SK-N-SH (cell line): ENCODE data around the gene TTC5. TPM values are rescaled to one million over a fixed set of nuclear protein-coding genes. Genes with fewer than 3 reads are reported as not detected.

Experiments
- CTCF ChIA-PET: fragments of 300-600, 350-600 bp; formaldehyde crosslinking; extraction: SDS; loops from one replicate; lab custom pipeline; 2021; lab: Yijun Ruan, JAX
- POLR2A ChIA-PET: fragments of 350-600 bp; sonication (Branson Sonifier 250); formaldehyde crosslinking; extraction: SDS; loops from one replicate; lab custom pipeline; 2020; ENCODE audit warnings: antibody characterized with exemption, inconsistent platforms; lab: Yijun Ruan, JAX
- DNase-seq: peaks from one replicate; pipeline ENCODE4 v3.0.0; 2012
- H2AFZ ChIP-seq: fragments of 200-600 bp; sonication (generic); 2 replicates; pipeline ENCODE4 v1.8.1; 2016; ENCODE audit warnings: antibody characterized with exemption, mild to moderate bottlenecking, low read depth
- H3F3A ChIP-seq: fragments of 200-600 bp; sonication (generic); replicated peaks from 2 replicates; pipeline ENCODE3; 2016; ENCODE audit warnings: antibody characterized with exemption, mild to moderate bottlenecking; ENCODE audit not compliant: insufficient read depth
- H3K27ac ChIP-seq, 2 experiments: fragments of 200-500 bp in 1 of 2; fragments of 200-600 bp in 1 of 2; sonication (Bioruptor generic) in 1 of 2; sonication (generic), shearing (Covaris generic) in 1 of 2; 2 replicates each; pipeline versions ENCODE4 v1.5.1 to v1.6.1; 2014 to 2016; ENCODE audit warnings: low read depth in 2 of 2, inconsistent platforms in 1 of 2, low read length in 1 of 2, mild to moderate bottlenecking in 1 of 2, mixed read lengths in 1 of 2
- H3K27me3 ChIP-seq: fragments of 200-600 bp; sonication (generic), shearing (Covaris generic); 2 replicates; pipeline ENCODE4 v1.6.1; 2016; ENCODE audit warnings: mixed run types; ENCODE audit not compliant: insufficient read depth
- H3K36me3 ChIP-seq, 2 experiments: fragments of 200-500 bp in 1 of 2; fragments of 200-600 bp in 1 of 2; sonication (Bioruptor generic) in 1 of 2; sonication (generic) in 1 of 2; replicated peaks in 1 of 2; 2 replicates each; pipeline versions ENCODE3 to v1.5.1; 2014 to 2016; ENCODE audit warnings: low read length in 1 of 2, mild to moderate bottlenecking in 1 of 2; ENCODE audit not compliant: insufficient read depth in 2 of 2, control insufficient read depth in 1 of 2
- H3K4me1 ChIP-seq, 2 experiments: fragments of 200-500 bp in 1 of 2; fragments of 200-600 bp in 1 of 2; sonication (Bioruptor generic) in 1 of 2; sonication (generic), shearing (Covaris generic) in 1 of 2; 2 replicates each; pipeline versions ENCODE4 v1.5.1 to v1.6.1; 2014 to 2016; ENCODE audit warnings: low read depth in 1 of 2, low read length in 1 of 2, mixed run types in 1 of 2; ENCODE audit not compliant: insufficient read depth in 2 of 2, control insufficient read depth in 1 of 2
- H3K4me2 ChIP-seq: fragments of 200-600 bp; sonication (generic), shearing (Covaris generic); 2 replicates; pipeline ENCODE4 v1.6.1; 2017; ENCODE audit warnings: mixed run types
- H3K4me3 ChIP-seq, 2 experiments: fragments of 200-500 bp in 1 of 2; fragments of 200-600 bp in 1 of 2; sonication (Bioruptor generic) in 1 of 2; sonication (generic), shearing (Covaris generic) in 1 of 2; 2 replicates each; pipeline versions ENCODE4 v1.5.1 to v1.8.1; 2014 to 2016; ENCODE audit warnings: low read depth in 2 of 2, inconsistent platforms in 1 of 2, low read length in 1 of 2, mild to moderate bottlenecking in 1 of 2, mixed read lengths in 1 of 2, moderate library complexity in 1 of 2
- H3K79me2 ChIP-seq: fragments of 200-600 bp; sonication (generic); 2 replicates; pipeline ENCODE4 v1.8.1; 2017; ENCODE audit warnings: mild to moderate bottlenecking; ENCODE audit not compliant: insufficient read depth
- H3K9ac ChIP-seq: fragments of 200-600 bp; sonication (generic); 2 replicates; pipeline ENCODE4 v1.6.1; 2017; ENCODE audit warnings: mixed run types
- H3K9me2 ChIP-seq: fragments of 200-600 bp; sonication (generic); 2 replicates; pipeline ENCODE4 v1.6.1; 2017; ENCODE audit warnings: mixed run types
- H3K9me3 ChIP-seq: fragments of 200-600 bp; sonication (generic); 2 replicates; pipeline ENCODE4 v1.6.1; 2017; ENCODE audit warnings: mixed run types, mild to moderate bottlenecking, moderate library complexity
- H4K20me1 ChIP-seq: fragments of 200-600 bp; sonication (generic); 2 replicates; pipeline ENCODE4 v1.6.1; 2017; ENCODE audit warnings: mild to moderate bottlenecking, mixed run types; ENCODE audit not compliant: insufficient read depth
- CHD2 ChIP-seq: fragments of 150-350 bp; IDR thresholded peaks from 2 replicates; pipeline ENCODE4 v1.6.1; 2018; ENCODE audit warnings: low read length; ENCODE audit not compliant: partially characterized antibody
- CTCF ChIP-seq: fragments of 200-600 bp; sonication (generic); IDR thresholded peaks from 2 replicates; pipeline ENCODE4 v1.6.1; 2017; ENCODE audit warnings: antibody characterized with exemption, mild to moderate bottlenecking, moderate library complexity
- ELF1 ChIP-seq: IDR thresholded peaks from 2 replicates; pipeline ENCODE4 v1.4.0; 2012
- EP300 ChIP-seq, 2 experiments: IDR thresholded peaks; 2 replicates each; pipeline versions ENCODE4 v1.4.0 to v1.6.1; 2012; ENCODE audit warnings: borderline replicate concordance in 1 of 2, low read depth in 1 of 2, low read length in 1 of 2
- EZH2phosphoT487 ChIP-seq: fragments of 200-600 bp; sonication (generic); IDR thresholded peaks from 2 replicates; pipeline ENCODE4 v1.6.1; 2017; ENCODE audit warnings: low read depth, mixed run types, mild to moderate bottlenecking, antibody characterized with exemption, moderate library complexity, borderline replicate concordance
- FOSL2 ChIP-seq: IDR thresholded peaks from 2 replicates; pipeline ENCODE4 v1.4.0; 2012; ENCODE audit warnings: low read depth, mild to moderate bottlenecking, moderate library complexity, borderline replicate concordance
- GATA2 ChIP-seq: sonication (generic); formaldehyde crosslinking; IDR thresholded peaks from 2 replicates; pipeline ENCODE4 v1.5.0; 2020; ENCODE audit warnings: mild to moderate bottlenecking, missing genetic modification reagents
- JUND ChIP-seq: IDR thresholded peaks from 2 replicates; pipeline ENCODE4 v1.4.0; 2012
- MXI1 ChIP-seq: IDR thresholded peaks from 2 replicates; pipeline ENCODE4 v1.6.1; 2012; ENCODE audit warnings: mild to moderate bottlenecking, low read depth, low read length, improper control_type of control experiment
- POLR2AphosphoS5 ChIP-seq: IDR thresholded peaks from 2 replicates; pipeline ENCODE4 v1.6.1; 2012; ENCODE audit warnings: low read depth, low read length
- RAD21 ChIP-seq: IDR thresholded peaks from 2 replicates; pipeline ENCODE4 v1.6.1; 2012; ENCODE audit warnings: mild to moderate bottlenecking, low read length
- RXRA ChIP-seq: IDR thresholded peaks from 2 replicates; pipeline ENCODE4 v1.4.0; 2012; ENCODE audit warnings: low read depth, mild to moderate bottlenecking, borderline replicate concordance
- SMC3 ChIP-seq: IDR thresholded peaks from 2 replicates; pipeline ENCODE4 v1.6.1; 2012; ENCODE audit warnings: low read depth, low read length, improper control_type of control experiment
- TAF1 ChIP-seq: IDR thresholded peaks from 2 replicates; pipeline ENCODE4 v1.6.1; 2012; ENCODE audit warnings: low read depth, mild to moderate bottlenecking, low read length, moderate library complexity, borderline replicate concordance
- TEAD4 ChIP-seq: IDR thresholded peaks from 2 replicates; pipeline ENCODE4 v1.4.0; 2012; ENCODE audit warnings: mild to moderate bottlenecking, borderline replicate concordance; ENCODE audit not compliant: insufficient read depth
- YY1 ChIP-seq: IDR thresholded peaks from 2 replicates; pipeline ENCODE4 v1.4.0; 2012; ENCODE audit warnings: low read depth, mild to moderate bottlenecking
- WGBS: methylation state at CpG from one replicate; pipeline ENCODE4 v1.1.6; 2017; ENCODE audit warnings: low lambda C conversion rate; 5-methylcytosine and 5-hydroxymethylcytosine counted together
- polyA plus RNA-seq, 3 experiments: library from polyadenylated mRNA; depleted of rRNA; stranded (reverse); fragments of >200 nt; gene quantifications; 2 replicates each; pipeline ENCODE4 v1.2.3, GENCODE V29; 2012
- TF ChIP-seq, protein P1 (sequence below): IDR thresholded peaks from 2 replicates; pipeline ENCODE4 v1.6.1; 2012; ENCODE audit warnings: mild to moderate bottlenecking, low read depth, low read length, moderate library complexity
- TF ChIP-seq, protein P2 (sequence below): IDR thresholded peaks from 2 replicates; pipeline ENCODE4; 2012
- TF ChIP-seq, protein P3 (sequence below): fragments of 150-350 bp; IDR thresholded peaks from 2 replicates; pipeline ENCODE4 v1.6.1; 2016; ENCODE audit warnings: mild to moderate bottlenecking, low read depth, low read length

TTC5 gene
- polyA plus RNA-seq, 1 of the 3 experiments (the other 2 are of a cell fraction), result 14.6 TPM

- no peak for DNase-seq
- Histone ChIP-seq H3K4me1 (peaks cover 0 to 5% of the 10 kb centered on the region in 2 experiments; a peak in 2 of 4 replicates), H3K4me3 (no peak overlapping the region; a peak in 1 of 4 replicates), H4K20me1 (no peaks in the 10 kb centered on the region), H3K27me3 (no peaks in the 10 kb centered on the region), H3K79me2 (peaks cover 38% of the 10 kb centered on the region), H3F3A (peaks cover 9% of the 10 kb centered on the region), H3K9me3 (no peaks in the 10 kb centered on the region), H2AFZ (no peak overlapping the region), H3K9me2 (no peaks in the 10 kb centered on the region), H3K4me2 (no peak overlapping the region), H3K36me3 (peaks cover under 1 to 2% of the 10 kb centered on the region in 2 experiments), H3K27ac (no peak overlapping the region; a peak in 1 of 4 replicates), H3K9ac (no peak overlapping the region)
- CTCF ChIA-PET, result interaction anchor here (0.8 to 1.2 kb wide), 4 partner anchors 9 to 280 kb away, joined by 3 to 4 read pairs (median 3); partner anchors contain the start of genes PARP2 and PIP4P1
- POLR2A ChIA-PET, result interaction anchor here (1.5 kb wide), 1 partner anchor 10 kb away, joined by 4 read pairs; the partner anchor contains the start of gene PARP2
- WGBS, result 74% methylated on average over 7 of the region's 7 CpGs
- TF ChIP-seq, protein P1, sequence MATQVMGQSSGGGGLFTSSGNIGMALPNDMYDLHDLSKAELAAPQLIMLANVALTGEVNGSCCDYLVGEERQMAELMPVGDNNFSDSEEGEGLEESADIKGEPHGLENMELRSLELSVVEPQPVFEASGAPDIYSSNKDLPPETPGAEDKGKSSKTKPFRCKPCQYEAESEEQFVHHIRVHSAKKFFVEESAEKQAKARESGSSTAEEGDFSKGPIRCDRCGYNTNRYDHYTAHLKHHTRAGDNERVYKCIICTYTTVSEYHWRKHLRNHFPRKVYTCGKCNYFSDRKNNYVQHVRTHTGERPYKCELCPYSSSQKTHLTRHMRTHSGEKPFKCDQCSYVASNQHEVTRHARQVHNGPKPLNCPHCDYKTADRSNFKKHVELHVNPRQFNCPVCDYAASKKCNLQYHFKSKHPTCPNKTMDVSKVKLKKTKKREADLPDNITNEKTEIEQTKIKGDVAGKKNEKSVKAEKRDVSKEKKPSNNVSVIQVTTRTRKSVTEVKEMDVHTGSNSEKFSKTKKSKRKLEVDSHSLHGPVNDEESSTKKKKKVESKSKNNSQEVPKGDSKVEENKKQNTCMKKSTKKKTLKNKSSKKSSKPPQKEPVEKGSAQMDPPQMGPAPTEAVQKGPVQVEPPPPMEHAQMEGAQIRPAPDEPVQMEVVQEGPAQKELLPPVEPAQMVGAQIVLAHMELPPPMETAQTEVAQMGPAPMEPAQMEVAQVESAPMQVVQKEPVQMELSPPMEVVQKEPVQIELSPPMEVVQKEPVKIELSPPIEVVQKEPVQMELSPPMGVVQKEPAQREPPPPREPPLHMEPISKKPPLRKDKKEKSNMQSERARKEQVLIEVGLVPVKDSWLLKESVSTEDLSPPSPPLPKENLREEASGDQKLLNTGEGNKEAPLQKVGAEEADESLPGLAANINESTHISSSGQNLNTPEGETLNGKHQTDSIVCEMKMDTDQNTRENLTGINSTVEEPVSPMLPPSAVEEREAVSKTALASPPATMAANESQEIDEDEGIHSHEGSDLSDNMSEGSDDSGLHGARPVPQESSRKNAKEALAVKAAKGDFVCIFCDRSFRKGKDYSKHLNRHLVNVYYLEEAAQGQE, result no peak
- TF ChIP-seq EP300 (IDR thresholded peaks at IDR 0.05; ENCODE audit: borderline replicate concordance in 1 of 2, low read depth in 1 of 2, low read length in 1 of 2) (no peak), POLR2AphosphoS5 (no peak)
- TF ChIP-seq, all 33 proteins: peak for 0
These were observed 28.3 kb upstream of the TTC5 start for GRCh38 chr14:20334017-20334416.

GRCh38 chr14:20333494-20333841, 27.7 kb upstream of the TTC5 start:
- Histone ChIP-seq H3F3A (peaks cover 14% of the 10 kb centered on the region), H3K27ac (peak overlapping the region; percentile 80 to 89; a peak in 3 of 4 replicates), H3K9me2 (no peaks in the 10 kb centered on the region), H3K9me3 (no peaks in the 10 kb centered on the region), H3K79me2 (peaks cover 44% of the 10 kb centered on the region), H3K4me1 (peaks cover 0 to 5% of the 10 kb centered on the region in 2 experiments; a peak in 2 of 4 replicates), H3K4me2 (peak overlapping the region; percentile 95; the same call in 1 of the 2 replicates), H3K9ac (peak overlapping the region; percentile 14; the same call in 1 of the 2 replicates), H3K36me3 (peaks cover 6 to 7% of the 10 kb centered on the region in 2 experiments), H2AFZ (peak overlapping the region; percentile 91), H4K20me1 (no peaks in the 10 kb centered on the region), H3K27me3 (no peaks in the 10 kb centered on the region), H3K4me3 (peak overlapping the region; percentile 86 to 88)
- POLR2A ChIA-PET, result interaction anchor here (1.5 kb wide), 1 partner anchor 10 kb away, joined by 4 read pairs; the partner anchor contains the start of gene PARP2
- no peak for DNase-seq
- WGBS, result 0% methylated on average over 3 of the region's 3 CpGs
- CTCF ChIA-PET, result interaction anchor here (0.7 to 1.9 kb wide), 6 partner anchors 9 to 280 kb away, joined by 3 to 9 read pairs (median 4); partner anchors contain the start of genes PARP2 and PIP4P1
- TF ChIP-seq CTCF, result no peak
- no peak for TF ChIP-seq GATA2
- no peak for TF ChIP-seq SMC3
- no peak for TF ChIP-seq TAF1
- no peak for TF ChIP-seq JUND
- no peak for TF ChIP-seq EZH2phosphoT487
- TF ChIP-seq, protein P2, sequence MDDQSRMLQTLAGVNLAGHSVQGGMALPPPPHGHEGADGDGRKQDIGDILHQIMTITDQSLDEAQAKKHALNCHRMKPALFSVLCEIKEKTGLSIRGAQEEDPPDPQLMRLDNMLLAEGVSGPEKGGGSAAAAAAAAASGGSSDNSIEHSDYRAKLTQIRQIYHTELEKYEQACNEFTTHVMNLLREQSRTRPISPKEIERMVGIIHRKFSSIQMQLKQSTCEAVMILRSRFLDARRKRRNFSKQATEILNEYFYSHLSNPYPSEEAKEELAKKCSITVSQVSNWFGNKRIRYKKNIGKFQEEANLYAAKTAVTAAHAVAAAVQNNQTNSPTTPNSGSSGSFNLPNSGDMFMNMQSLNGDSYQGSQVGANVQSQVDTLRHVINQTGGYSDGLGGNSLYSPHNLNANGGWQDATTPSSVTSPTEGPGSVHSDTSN, result no peak
- no peak for TF ChIP-seq ELF1
- TF ChIP-seq, protein P3, sequence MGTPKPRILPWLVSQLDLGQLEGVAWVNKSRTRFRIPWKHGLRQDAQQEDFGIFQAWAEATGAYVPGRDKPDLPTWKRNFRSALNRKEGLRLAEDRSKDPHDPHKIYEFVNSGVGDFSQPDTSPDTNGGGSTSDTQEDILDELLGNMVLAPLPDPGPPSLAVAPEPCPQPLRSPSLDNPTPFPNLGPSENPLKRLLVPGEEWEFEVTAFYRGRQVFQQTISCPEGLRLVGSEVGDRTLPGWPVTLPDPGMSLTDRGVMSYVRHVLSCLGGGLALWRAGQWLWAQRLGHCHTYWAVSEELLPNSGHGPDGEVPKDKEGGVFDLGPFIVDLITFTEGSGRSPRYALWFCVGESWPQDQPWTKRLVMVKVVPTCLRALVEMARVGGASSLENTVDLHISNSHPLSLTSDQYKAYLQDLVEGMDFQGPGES, result no peak
- no peak for TF ChIP-seq FOSL2
- TF ChIP-seq CHD2, result no peak
- no peak for TF ChIP-seq YY1
- no peak for TF ChIP-seq TEAD4
- no peak for TF ChIP-seq EP300 (IDR thresholded peaks at IDR 0.05; ENCODE audit: borderline replicate concordance in 1 of 2, low read depth in 1 of 2, low read length in 1 of 2)
- TF ChIP-seq MXI1, result no peak
- TF ChIP-seq RAD21, result no peak
- TF ChIP-seq POLR2AphosphoS5, result no peak
- no peak for TF ChIP-seq RXRA
